Sigmoid colon (tissue), 4 donors: ENCODE results near the gene LRIT2.

Source experiments
- CTCF ChIP-seq, 4 experiments: fragments of 450-650 bp in 3 of 4; fragments of 200-600 bp in 1 of 4; IDR thresholded peaks; one replicate each; pipeline ENCODE4 v1.5.1; 2016 to 2019; ENCODE audit warnings: antibody characterized with exemption in 4 of 4, mild to moderate bottlenecking in 3 of 4, moderate library complexity in 2 of 4
- EP300 ChIP-seq, 4 donors: sonication (generic); formaldehyde crosslinking; IDR thresholded peaks; one replicate each; pipeline ENCODE4 v1.6.1; 2017; ENCODE audit warnings: antibody characterized with exemption in 4 of 4
- POLR2A ChIP-seq, 2 donors: fragments of 450-650 bp; IDR thresholded peaks; one replicate each; pipeline ENCODE4 v1.6.1; 2016; ENCODE audit warnings: antibody characterized with exemption in 2 of 2, mild to moderate bottlenecking in 2 of 2, moderate library complexity in 2 of 2

GRCh38 chr10:84211566-84211965 lies 13.8 kb downstream of the LRIT2 start:
- TF ChIP-seq CTCF (IDR thresholded peaks at IDR 0.05) (no peak), EP300 (IDR thresholded peaks at IDR 0.05) (no peak), POLR2A (IDR thresholded peaks at IDR 0.05) (no peak)
